Activated CD4-positive, alpha-beta T cell treated with anti-CD3 and anti-CD28 coated beads for 48 hours (primary cell): ENCODE results near the gene COL4A5.
"Not testable (repeated sequence)": the region's sequence is repeated elsewhere in the genome, so short reads cannot be mapped to it uniquely, and the experiment has no call there.

Source experiments
- DNase-seq: peaks from one replicate; pipeline ENCODE4 v3.0.0-alpha.2; 2020

The COL4A5 gene

DNA sequence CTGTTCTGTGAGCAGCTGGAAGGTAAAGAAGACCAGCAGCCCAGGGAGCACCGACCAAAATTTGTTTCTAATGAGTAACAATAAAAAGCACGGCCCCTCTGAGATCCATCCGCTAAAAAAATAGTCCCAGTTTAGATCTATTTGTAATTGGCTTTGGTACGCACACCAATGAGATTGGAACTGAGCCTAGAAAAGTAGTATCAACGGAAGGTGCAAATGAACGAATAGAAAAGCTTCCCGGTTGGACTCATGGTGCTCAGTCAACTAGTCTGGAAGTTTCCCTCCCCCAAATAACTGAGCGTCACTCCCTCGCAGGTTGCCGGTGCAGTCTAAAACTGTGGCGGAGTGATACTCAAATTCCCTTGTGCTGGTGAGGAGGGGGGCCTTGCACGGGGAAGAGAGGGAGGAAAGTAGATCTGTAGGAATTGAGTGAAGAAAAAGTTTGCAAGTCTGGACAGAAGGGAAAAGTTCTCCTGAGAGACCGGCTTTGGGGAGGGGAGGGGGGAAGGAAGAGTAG is at the start of gene COL4A5:
TSS of gene COL4A5 (plus strand) at position 413 of the 517 bp plus-strand sequence. CDS start 288 bp downstream, outside the sequence.
- no peak for DNase-seq

DNA sequence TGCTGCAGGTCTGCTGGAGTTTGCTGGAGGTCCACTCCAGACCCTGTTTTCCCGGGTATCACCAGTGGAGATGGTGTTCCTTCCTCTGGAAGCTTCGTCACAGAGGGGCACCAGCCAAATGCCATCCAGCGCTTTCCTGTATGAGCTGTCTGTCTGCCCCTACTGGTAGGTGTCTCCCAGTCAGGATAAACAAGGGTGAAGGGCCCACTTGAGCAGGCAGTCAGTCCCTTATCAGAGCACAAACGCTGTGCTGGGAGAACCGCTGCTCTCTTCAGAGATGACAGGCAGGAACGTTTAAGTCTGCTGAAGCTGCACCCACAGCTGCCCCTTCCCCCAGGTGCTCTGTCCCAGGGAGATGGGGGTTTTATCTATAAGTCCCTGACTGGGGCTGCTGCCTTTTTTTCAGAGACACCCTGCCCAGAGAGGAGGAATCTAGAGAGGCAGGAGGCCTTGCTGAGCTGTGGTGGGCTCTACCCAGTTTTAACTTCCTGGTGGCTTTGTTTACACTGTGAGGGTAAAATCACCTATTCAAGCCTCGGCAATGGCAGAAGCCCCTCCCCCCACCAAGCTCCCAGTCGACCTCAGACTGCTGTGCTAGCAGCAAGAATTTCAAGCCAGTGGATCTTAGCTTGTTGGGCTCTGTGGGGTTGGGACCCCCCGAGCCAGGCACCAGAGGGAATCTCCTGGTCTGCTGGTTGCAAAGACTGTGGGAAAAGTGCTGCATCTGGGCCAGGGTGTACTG is 48.5 kb upstream of the COL4A5 start:
- not testable (repeated sequence) for DNase-seq

DNA sequence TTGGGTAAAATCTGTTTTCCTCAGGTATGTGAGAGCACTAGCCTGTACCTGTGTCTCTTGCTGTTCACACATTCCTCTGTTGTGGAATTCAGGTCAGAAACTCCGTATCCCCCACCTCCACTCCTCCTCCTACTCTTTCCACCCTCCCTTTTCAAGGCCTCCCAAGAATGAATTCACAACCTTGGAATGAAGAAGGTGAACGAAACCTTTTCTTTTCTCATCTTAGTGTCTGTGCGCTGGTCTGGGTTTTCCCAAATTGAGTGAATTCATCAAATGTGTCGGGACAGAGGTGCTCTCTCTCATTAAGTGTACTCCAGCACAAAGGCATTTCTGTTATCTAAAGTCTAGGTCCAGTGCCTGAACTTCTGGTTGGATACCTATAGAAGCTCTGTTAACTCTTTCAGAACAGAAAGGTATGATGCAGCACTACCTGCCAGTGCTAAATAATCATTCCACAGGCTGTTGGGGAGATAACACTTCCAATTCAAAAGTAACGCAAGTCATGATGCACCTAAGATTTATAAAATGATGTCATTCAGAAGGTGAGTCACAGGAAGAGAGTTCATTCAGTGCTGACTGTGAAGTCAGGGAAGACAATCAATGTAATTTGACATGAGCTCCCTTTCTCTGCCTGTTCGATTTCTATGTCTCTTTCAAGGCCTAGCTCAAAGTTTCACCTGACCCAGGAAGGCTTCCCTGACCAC is 43.3 kb upstream of the COL4A5 start:
- DNase-seq, result no peak

DNA sequence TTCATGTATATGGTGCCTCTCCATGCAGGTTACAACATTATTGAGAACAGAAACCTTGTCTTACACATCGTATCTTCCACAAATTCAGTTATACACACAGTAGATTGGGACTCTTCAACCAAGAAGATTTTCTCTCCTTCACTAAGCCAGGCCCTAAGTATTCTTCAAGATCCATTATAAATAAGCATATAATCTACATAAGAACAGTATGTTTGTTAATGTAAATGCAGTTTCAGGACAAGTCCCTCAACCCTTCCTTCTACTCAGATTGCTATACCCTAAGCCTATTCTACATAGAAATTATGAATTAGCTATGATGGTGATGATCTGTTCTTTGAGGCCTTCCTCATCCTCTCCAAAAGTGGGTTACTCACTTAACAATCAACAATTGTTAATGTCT is 42.7 kb upstream of the COL4A5 start:
- no peak for DNase-seq

DNA sequence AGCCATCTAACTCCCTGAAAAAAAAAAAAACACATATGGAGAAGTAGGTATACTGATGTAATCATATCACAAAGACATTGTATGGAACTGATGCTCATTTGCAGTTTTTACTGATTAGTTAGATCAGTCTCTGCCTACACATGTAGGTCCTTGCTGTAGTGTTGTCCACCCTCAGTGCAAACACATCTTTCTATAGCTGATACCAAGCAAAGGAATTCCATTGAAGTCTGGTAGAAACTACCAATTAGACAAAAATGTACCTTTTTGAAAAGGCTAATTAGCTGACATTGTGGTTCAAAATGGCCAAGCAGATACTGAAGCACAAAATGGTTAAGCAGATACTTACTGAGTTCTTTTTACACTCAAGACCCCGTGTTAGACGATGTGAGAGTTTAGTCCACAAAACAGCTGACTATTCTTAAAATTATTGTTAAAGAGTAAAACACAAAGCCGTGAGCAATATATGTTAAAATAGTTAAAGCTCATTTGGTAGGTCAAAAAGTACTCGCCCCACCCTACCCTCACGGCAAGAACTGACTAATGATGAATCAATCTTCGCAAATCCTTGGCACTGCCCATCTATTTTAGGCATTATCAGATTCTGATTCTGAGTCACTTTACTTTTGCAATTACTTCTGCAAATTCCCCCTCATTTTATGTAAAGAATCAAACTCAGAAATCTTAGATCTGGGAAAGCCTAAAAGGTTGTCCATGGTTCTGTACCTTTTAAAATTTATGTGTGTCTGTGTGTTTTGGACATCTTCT is 41.8 kb upstream of the COL4A5 start:
- no peak for DNase-seq

DNA sequence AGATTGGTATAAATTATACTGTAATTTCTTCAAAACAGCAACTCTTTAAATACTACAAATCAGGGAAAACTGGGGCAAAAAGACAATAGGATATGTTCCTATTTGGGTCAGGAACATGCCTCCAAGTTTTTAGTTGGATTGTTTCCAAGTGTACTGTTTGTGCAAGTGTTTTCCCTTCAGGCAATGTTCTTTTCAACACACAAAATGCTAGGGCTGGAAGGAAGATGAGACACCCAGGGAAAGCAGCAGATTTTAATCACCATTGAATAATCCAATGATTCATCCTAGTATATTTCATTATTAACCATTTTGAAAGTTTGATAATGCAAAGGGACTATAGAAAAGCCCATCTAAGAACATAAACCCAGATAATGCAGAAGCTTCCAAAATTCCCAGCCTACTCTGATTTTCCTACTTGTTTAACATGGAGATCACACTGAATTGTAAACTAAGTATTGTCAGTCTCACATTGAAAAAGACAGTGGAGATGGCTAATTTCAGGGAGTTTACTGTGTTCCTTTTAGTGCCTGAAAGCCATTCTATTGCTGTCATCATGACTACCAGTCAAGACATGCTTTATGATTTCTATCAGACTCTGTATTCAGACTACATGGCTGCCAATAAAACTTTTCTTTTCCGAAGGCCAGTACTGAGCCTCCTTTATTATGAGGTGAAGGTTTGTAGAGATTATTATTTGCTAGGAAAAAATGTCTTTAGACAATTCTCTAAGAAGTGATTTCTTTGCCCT is 40.0 kb upstream of the COL4A5 start:
- DNase-seq, result no peak

DNA sequence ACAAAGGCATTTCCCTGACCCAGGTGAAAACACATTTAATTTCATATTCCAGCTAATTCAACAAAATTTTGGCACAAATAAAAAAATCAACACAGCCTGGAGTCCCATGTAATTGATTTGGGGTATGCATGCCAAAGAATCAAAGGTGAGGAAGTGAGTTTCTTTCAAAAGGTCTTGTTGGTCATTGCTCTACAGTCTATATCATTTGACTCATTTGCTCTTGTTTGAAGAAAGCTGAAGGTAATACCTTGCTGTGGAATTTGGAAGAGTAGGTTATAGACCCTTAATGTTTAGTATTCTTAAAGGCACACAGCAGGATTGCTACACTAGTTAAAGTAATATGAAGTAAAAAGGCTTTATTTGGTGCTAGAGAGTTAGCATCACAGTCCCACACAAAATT is 26.9 kb upstream of the COL4A5 start:
- no peak for DNase-seq

DNA sequence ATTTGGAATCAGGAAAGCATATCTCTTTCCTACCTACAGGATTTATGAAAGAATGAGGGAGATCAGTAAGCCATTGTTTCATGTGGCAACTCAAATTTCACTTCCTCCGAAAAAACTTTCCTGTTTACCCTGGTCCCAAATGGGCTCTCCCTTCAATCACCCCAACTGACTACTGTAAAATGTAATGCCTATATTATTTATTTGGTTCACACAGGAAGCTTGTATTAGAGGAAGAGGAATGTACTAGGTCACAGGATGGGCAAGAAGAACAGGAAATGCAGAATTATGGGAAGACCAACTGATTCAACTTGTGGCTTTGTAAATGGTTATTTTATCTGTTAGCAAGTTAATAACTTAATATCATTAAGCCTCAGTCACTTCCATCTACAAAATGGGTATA is 24.5 kb upstream of the COL4A5 start:
- DNase-seq, result no peak

DNA sequence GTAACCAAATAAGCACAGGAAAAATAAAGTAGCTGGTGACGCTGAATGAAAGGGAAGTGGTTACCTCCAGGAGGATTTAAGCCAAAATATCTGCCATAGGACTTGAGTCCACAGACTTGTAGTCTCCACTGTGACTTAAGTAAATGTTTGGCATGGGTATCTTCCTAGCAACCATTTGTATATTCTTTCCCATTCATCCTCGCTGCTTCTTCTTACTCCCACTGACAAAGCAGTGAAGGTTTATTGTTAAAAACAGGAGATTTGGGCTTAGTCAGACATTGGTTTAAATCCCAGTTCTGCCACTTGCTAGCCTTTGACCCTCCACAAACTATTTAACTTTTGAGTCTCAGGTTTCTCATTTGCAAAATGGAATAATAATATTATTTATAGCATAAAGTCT is 23.7 kb upstream of the COL4A5 start:
- DNase-seq, result no peak

DNA sequence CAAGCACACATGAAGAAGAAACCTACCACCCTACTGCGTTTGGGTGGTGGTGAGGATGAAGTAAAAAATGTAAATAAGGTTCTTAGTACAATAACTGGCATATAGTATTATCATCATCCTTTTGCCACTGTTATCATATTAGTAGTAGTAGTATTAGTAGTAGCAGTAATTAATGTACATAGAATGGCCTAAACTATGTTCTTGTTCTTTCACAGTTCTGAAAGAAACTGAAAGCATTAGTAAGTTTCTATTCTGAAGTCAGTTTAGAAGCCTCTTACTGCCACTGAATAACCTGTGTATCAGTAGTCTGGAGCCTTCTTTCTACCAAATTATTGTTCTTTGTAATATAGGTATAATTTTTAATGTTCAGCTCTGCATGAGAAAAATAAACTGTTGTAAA is 22.4 kb upstream of the COL4A5 start:
- DNase-seq, result no peak

DNA sequence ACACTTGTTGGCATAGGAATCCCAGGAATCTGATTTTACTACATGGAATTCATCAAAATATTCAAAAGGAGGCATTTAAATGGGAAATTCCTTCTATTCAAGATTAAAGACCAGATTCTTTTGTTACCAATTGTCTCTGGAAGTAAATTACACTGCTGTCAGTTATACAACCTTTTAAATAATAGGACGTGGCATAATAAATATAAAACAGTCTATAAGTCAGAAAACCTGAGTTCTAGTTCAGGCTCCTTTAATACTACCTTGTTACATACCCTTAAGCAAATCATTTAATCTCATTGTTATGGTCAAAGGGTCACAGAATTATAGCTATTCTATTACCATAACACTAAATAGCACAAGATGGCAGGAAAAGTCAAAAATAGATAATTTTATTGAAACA is 20.2 kb upstream of the COL4A5 start:
- no peak for DNase-seq

DNA sequence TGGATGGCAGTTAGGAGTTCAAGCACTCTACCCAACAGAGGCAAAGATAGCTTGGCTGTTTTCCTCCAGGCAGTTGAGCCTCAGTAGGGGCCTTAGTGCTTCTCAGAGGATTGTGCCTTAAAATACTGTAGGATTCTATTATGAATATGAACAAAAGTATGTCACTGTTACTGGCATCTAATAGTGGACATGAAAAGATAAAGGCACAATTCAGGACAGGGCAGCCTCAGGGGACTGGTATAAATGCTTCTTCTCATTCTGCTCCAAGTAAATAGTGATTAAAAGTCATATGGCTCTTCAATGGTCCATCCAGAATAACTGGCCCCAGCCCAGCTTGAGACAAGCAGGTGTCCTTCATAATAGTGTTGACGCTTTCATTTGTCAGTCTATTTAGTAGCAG is 19.2 kb upstream of the COL4A5 start:
- DNase-seq, result no peak

DNA sequence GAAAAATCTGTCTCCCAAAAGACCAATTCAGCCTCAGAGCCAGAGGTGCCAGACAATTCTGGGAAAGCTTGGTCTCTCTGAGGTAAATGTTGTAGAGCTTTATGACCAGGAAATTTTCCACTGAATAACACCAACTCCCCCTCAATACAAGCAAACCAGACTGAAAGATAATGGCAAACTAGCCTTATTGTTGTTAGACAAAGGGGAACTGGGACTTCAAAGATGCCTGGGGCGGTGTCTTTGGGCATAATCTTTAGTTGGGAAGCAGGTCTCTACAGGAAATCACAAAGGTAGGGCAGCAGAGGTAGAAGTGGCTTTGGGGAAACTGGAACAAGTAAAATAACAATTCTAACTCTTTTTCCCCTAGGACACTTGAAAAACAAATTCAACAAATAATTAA is 13.4 kb upstream of the COL4A5 start:
- no peak for DNase-seq

DNA sequence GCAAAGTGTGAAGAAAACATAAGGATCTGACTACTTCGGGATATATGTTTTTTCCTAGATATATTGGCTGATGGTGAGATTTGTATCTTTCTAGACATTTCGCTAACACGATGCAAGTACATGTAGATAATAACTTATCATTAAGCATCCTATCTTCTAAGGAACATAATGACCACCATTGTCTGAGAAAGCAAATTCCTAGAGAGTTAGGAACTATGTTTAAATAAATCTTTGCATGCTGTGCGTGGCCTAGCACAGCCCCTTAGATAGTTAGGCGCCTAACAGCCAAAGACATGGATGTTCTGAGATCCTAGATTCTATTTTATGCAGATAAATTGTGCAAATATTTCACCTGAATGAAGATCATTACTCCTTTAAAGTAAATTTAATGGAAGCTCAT is 4.4 kb upstream of the COL4A5 start:
- DNase-seq, result no peak

DNA sequence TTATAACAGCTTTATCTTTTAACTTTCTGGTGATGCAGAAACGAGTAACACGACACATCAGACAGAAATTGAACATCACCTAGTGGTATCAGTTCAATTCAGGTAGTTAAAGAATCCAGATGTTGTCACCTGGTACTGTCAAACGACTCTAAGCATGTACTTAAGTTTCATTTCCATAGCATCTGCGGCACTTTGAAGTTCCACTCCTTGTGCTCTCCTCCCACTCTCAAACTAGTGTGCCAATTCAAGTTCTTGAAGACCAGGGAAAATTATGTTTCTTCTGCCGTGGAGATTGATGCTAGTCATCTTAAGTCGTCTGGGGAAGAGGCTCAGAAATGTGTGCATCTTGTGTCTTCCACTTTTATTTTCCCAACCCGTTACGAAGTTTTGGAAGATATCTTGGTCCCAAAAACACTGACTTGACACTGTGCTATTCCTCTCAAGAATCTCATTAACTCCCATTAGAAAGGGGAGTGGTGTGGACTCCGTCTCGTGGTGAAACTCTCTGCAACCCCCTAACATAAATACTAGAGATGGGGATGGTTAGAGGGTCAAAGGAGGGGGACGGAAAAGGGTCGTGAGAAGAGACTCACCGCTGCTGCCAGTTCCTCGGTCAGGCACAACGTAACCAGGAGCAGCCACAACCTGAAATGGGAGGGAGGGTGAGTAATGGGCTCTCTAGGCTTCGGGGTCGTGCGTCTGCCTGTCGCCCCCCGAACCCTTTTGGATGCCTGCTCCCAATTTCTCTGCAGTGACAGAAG is 2.1 kb upstream of the COL4A5 start:
- DNase-seq, result no peak

DNA sequence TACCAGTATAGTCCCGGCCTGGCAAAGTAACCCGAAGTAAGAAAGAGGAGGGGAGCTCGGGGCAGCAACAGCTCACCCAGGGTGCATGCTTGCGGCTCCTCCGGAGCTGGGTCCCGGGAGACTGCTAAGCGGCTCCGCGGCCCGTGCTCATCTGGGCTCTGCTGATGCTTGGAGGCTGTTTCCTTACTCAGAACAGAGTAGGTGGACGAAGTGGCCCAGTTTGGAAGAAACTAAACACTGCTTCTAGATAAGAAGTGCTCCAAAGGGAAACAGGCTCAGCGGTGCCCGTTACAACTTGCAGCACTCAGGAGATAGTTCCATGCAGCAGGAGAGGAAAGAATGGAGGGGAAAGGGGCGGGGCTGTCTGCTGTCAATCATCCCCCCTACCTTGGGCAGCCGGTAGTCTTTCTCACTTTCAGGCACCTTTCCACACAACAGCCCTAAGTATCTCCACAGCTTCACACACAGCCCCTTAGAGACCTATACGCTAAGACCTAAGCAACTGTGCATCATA is 1.5 kb upstream of the COL4A5 start, which contains the start of gene COL4A6:
TSS of gene COL4A6 (minus strand) at position 313 of the 514 bp plus-strand sequence. CDS start at position 87, 226 bp downstream.
- DNase-seq, result no peak

DNA sequence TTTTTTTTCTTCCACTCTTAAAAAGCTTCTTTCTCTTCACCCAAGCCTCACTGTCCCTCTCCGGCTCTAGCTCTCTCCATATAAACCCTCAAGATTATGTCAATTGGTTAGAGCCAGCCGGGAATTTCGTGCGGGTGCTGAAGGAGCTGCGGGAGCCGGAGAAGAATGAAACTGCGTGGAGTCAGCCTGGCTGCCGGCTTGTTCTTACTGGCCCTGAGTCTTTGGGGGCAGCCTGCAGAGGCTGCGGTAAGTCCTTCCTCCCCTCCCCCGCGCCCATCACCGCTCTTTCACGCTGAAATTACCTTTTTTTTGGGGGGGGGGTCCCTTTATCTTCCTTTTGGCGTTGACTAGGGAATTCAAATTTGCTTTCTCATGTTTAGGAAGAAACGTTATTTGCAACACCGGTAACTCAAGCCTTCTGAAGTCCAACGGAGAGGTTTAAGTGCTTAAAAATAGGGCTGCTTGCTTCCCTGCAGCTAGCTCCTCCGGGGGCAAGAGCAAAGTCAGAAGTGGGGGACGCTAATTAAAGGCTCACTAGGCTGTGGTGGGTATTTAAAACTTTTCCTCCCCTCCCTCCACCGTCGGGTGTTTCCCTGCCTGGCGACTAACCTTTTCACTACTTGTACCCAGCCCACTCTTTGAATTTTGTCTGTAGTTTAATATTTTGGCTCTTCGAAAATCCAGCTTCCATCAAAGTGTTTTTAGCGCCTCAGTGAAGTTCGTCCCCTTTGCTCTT is 491 bp downstream of the COL4A5 start:
- no peak for DNase-seq

DNA sequence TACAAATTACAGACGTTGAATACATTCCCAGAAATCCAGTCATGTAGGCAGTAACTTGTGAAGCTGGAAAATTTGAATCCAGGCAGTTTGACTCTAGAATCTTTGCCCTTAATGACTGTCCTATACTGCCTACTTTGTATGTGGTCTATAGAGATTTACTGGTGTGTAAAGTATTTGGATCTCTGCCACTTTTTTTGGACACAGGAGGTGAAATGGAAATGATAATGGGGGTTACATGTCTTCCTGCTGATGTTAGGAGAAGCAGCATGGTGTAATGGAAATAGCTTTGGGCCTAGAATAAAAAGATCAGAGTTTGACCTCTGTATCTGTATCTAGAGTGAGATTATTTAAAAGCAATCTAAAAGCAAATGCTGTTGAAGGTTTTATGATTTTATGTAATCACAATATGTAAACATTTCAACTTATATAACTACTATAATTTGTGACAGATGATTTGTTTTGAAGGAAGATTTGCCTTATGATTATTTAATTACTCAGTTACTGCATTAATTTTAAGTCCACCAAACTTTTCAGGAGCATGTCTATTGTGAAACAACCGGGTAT is 3.3 kb downstream of the COL4A5 start:
- no peak for DNase-seq

DNA sequence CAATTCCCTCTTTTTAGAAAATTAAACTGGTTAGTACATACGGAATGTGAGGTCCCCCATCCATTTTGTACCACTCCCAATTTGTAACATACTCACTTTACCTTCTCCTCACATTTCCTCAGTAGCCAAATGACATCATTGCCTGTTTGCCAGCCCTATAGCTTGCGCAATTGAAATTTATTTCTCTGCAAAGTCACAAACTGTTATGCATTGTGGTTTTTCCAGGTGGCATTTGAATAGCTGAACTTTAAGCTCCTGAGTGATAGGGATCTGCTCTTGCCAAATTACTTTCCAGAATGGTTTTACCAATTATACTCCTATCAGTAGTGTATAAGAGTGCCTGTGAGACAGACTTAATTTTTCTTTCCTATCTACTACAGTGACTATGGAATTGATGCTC is 7.7 kb downstream of the COL4A5 start:
- DNase-seq, result no peak

DNA sequence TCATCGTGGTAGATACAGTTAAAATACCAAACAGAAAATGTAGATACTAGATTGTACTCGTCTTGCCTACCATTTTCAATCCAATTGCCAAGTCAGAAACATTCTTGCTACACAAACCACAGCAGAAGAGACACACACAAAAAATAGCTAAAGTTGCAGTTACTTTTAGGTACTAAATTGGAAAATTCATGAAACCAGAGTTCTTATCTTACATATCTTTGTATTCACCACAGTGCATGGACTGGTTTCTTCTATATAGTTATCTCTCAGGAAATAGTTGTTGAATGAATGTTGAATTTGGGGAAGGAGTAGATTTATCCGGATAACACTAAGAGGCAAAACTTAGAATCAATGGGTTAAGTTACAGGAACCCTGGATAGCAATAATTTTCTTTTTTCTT is 14.2 kb downstream of the COL4A5 start:
- DNase-seq, result no peak
